Measurements from ENCODE around the gene MAML3.

DNA sequence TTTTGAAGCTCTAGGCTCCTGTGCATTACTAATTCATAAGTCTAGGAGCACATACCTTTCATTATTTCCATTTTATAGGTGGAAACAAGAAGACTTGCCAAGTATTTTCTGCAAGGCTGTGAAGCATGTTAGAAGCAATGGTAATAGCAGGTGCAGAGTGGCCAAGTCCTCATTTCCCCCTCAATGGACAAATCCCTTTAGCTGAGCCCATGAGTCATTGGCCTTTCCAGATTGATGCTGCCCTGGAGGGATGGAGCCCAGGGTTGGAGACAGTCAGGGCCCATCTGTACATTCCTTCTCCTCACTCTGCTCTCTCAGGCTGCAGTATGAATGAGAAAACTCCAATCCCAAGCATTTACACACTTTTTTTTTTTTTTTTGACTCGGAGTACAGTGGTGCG lies 481.8 kb downstream of the MAML3 start:
- no peak for TF ChIP-seq GATA2 (IDR thresholded peaks at IDR 0.05; ENCODE audit: low read depth, low read length)
- TF ChIP-seq GATA3 (IDR thresholded peaks at IDR 0.05; ENCODE audit: low read depth, low read length) = no peak
